SK-N-SH (cell line): ENCODE measurements around the gene ATP6V0A1. TPM values are rescaled to one million over a fixed set of nuclear protein-coding genes. Genes with fewer than 3 reads are reported as not detected.

Experiments used
- CTCF ChIA-PET: fragments of 300-600, 350-600 bp; formaldehyde crosslinking; extraction: SDS; loops from one replicate; lab custom pipeline; 2021; lab: Yijun Ruan, JAX
- POLR2A ChIA-PET: fragments of 350-600 bp; sonication (Branson Sonifier 250); formaldehyde crosslinking; extraction: SDS; loops from one replicate; lab custom pipeline; 2020; ENCODE audit warnings: antibody characterized with exemption, inconsistent platforms; lab: Yijun Ruan, JAX
- DNase-seq: peaks from one replicate; pipeline ENCODE4 v3.0.0; 2012
- H2AFZ ChIP-seq: fragments of 200-600 bp; sonication (generic); 2 replicates; pipeline ENCODE4 v1.8.1; 2016; ENCODE audit warnings: antibody characterized with exemption, mild to moderate bottlenecking, low read depth
- H3F3A ChIP-seq: fragments of 200-600 bp; sonication (generic); replicated peaks from 2 replicates; pipeline ENCODE3; 2016; ENCODE audit warnings: antibody characterized with exemption, mild to moderate bottlenecking; ENCODE audit not compliant: insufficient read depth
- H3K27ac ChIP-seq, 2 experiments: fragments of 200-500 bp in 1 of 2; fragments of 200-600 bp in 1 of 2; sonication (Bioruptor generic) in 1 of 2; sonication (generic), shearing (Covaris generic) in 1 of 2; 2 replicates each; pipeline versions ENCODE4 v1.5.1 to v1.6.1; 2014 to 2016; ENCODE audit warnings: low read depth in 2 of 2, inconsistent platforms in 1 of 2, low read length in 1 of 2, mild to moderate bottlenecking in 1 of 2, mixed read lengths in 1 of 2
- H3K27me3 ChIP-seq: fragments of 200-600 bp; sonication (generic), shearing (Covaris generic); 2 replicates; pipeline ENCODE4 v1.6.1; 2016; ENCODE audit warnings: mixed run types; ENCODE audit not compliant: insufficient read depth
- H3K36me3 ChIP-seq, 2 experiments: fragments of 200-500 bp in 1 of 2; fragments of 200-600 bp in 1 of 2; sonication (Bioruptor generic) in 1 of 2; sonication (generic) in 1 of 2; replicated peaks in 1 of 2; 2 replicates each; pipeline versions ENCODE3 to v1.5.1; 2014 to 2016; ENCODE audit warnings: low read length in 1 of 2, mild to moderate bottlenecking in 1 of 2; ENCODE audit not compliant: insufficient read depth in 2 of 2, control insufficient read depth in 1 of 2
- H3K4me1 ChIP-seq, 2 experiments: fragments of 200-500 bp in 1 of 2; fragments of 200-600 bp in 1 of 2; sonication (Bioruptor generic) in 1 of 2; sonication (generic), shearing (Covaris generic) in 1 of 2; 2 replicates each; pipeline versions ENCODE4 v1.5.1 to v1.6.1; 2014 to 2016; ENCODE audit warnings: low read depth in 1 of 2, low read length in 1 of 2, mixed run types in 1 of 2; ENCODE audit not compliant: insufficient read depth in 2 of 2, control insufficient read depth in 1 of 2
- H3K4me2 ChIP-seq: fragments of 200-600 bp; sonication (generic), shearing (Covaris generic); 2 replicates; pipeline ENCODE4 v1.6.1; 2017; ENCODE audit warnings: mixed run types
- H3K4me3 ChIP-seq, 2 experiments: fragments of 200-500 bp in 1 of 2; fragments of 200-600 bp in 1 of 2; sonication (Bioruptor generic) in 1 of 2; sonication (generic), shearing (Covaris generic) in 1 of 2; 2 replicates each; pipeline versions ENCODE4 v1.5.1 to v1.8.1; 2014 to 2016; ENCODE audit warnings: low read depth in 2 of 2, inconsistent platforms in 1 of 2, low read length in 1 of 2, mild to moderate bottlenecking in 1 of 2, mixed read lengths in 1 of 2, moderate library complexity in 1 of 2
- H3K79me2 ChIP-seq: fragments of 200-600 bp; sonication (generic); 2 replicates; pipeline ENCODE4 v1.8.1; 2017; ENCODE audit warnings: mild to moderate bottlenecking; ENCODE audit not compliant: insufficient read depth
- H3K9ac ChIP-seq: fragments of 200-600 bp; sonication (generic); 2 replicates; pipeline ENCODE4 v1.6.1; 2017; ENCODE audit warnings: mixed run types
- H3K9me2 ChIP-seq: fragments of 200-600 bp; sonication (generic); 2 replicates; pipeline ENCODE4 v1.6.1; 2017; ENCODE audit warnings: mixed run types
- H3K9me3 ChIP-seq: fragments of 200-600 bp; sonication (generic); 2 replicates; pipeline ENCODE4 v1.6.1; 2017; ENCODE audit warnings: mixed run types, mild to moderate bottlenecking, moderate library complexity
- H4K20me1 ChIP-seq: fragments of 200-600 bp; sonication (generic); 2 replicates; pipeline ENCODE4 v1.6.1; 2017; ENCODE audit warnings: mild to moderate bottlenecking, mixed run types; ENCODE audit not compliant: insufficient read depth
- EP300 ChIP-seq, 2 experiments: IDR thresholded peaks; 2 replicates each; pipeline versions ENCODE4 v1.4.0 to v1.6.1; 2012; ENCODE audit warnings: borderline replicate concordance in 1 of 2, low read depth in 1 of 2, low read length in 1 of 2
- FOSL2 ChIP-seq: IDR thresholded peaks from 2 replicates; pipeline ENCODE4 v1.4.0; 2012; ENCODE audit warnings: low read depth, mild to moderate bottlenecking, moderate library complexity, borderline replicate concordance
- FOXJ3 ChIP-seq: sonication (generic); formaldehyde crosslinking; IDR thresholded peaks from 2 replicates; pipeline ENCODE4 v1.5.1; 2020; ENCODE audit warnings: mild to moderate bottlenecking, missing genetic modification reagents
- FOXM1 ChIP-seq: IDR thresholded peaks from 2 replicates; pipeline ENCODE4 v1.4.0; 2012; ENCODE audit warnings: low read depth, mild to moderate bottlenecking
- GABPA ChIP-seq: IDR thresholded peaks from 2 replicates; pipeline ENCODE4 v1.4.0; 2012; ENCODE audit warnings: low read depth, mild to moderate bottlenecking
- GATA2 ChIP-seq: sonication (generic); formaldehyde crosslinking; IDR thresholded peaks from 2 replicates; pipeline ENCODE4 v1.5.0; 2020; ENCODE audit warnings: mild to moderate bottlenecking, missing genetic modification reagents
- JUND ChIP-seq: IDR thresholded peaks from 2 replicates; pipeline ENCODE4 v1.4.0; 2012
- MXI1 ChIP-seq: IDR thresholded peaks from 2 replicates; pipeline ENCODE4 v1.6.1; 2012; ENCODE audit warnings: mild to moderate bottlenecking, low read depth, low read length, improper control_type of control experiment
- RCOR1 ChIP-seq: fragments of 150-350 bp; IDR thresholded peaks from 2 replicates; pipeline ENCODE4 v1.6.1; 2017; ENCODE audit warnings: antibody characterized with exemption, low read length
- RFX5 ChIP-seq: IDR thresholded peaks from 2 replicates; pipeline ENCODE4 v1.6.1; 2012; ENCODE audit warnings: mild to moderate bottlenecking, improper control_type of control experiment, low read length
- SMC3 ChIP-seq: IDR thresholded peaks from 2 replicates; pipeline ENCODE4 v1.6.1; 2012; ENCODE audit warnings: low read depth, low read length, improper control_type of control experiment
- TAF1 ChIP-seq: IDR thresholded peaks from 2 replicates; pipeline ENCODE4 v1.6.1; 2012; ENCODE audit warnings: low read depth, mild to moderate bottlenecking, low read length, moderate library complexity, borderline replicate concordance
- TCF12 ChIP-seq: IDR thresholded peaks from 2 replicates; pipeline ENCODE4 v1.4.0; 2012
- TEAD4 ChIP-seq: IDR thresholded peaks from 2 replicates; pipeline ENCODE4 v1.4.0; 2012; ENCODE audit warnings: mild to moderate bottlenecking, borderline replicate concordance; ENCODE audit not compliant: insufficient read depth
- YY1 ChIP-seq: IDR thresholded peaks from 2 replicates; pipeline ENCODE4 v1.4.0; 2012; ENCODE audit warnings: low read depth, mild to moderate bottlenecking
- WGBS: methylation state at CpG from one replicate; pipeline ENCODE4 v1.1.6; 2017; ENCODE audit warnings: low lambda C conversion rate; 5-methylcytosine and 5-hydroxymethylcytosine counted together
- polyA plus RNA-seq, 3 experiments: library from polyadenylated mRNA; depleted of rRNA; stranded (reverse); fragments of >200 nt; gene quantifications; 2 replicates each; pipeline ENCODE4 v1.2.3, GENCODE V29; 2012
- TF ChIP-seq, protein P1 (sequence below): IDR thresholded peaks from 2 replicates; pipeline ENCODE4 v1.6.1; 2012; ENCODE audit warnings: mild to moderate bottlenecking, low read depth, low read length, moderate library complexity
- TF ChIP-seq, protein P2 (sequence below): IDR thresholded peaks from 2 replicates; pipeline ENCODE4 v1.4.0; 2012; ENCODE audit warnings: low read depth, borderline replicate concordance

The ATP6V0A1 gene
- polyA plus RNA-seq, 1 of the 3 experiments (the other 2 are of a cell fraction): 31.7 TPM

DNA sequence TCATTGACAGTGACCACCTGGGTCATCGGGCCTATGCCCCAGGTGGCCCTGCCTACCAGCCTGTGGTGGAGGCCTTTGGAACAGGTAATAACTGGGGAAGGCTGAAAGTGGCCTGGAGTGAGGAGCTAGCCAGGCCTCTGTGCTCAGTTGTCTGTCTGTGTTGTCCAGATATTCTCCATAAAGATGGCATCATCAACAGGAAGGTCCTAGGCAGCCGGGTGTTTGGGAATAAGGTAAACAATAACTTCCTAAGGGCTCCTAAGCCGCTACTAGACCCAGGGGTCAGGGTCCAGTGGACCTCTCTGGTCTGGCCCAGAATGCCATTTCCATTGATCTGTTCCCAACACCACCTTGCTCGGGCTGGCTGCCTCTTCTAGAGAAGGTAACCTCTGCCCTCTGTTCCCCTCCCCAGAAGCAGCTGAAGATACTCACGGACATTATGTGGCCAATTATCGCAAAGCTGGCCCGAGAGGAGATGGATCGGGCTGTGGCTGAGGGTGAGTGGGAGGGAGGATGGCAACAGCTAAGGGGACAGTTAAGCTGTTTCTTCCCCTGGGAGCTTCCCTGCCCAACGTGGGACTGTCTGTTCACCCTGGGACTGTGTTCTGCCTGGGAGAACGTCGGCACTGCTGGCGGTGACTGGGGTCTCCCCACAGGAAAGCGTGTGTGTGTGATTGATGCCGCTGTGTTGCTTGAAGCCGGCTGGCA, 106.3 kb downstream of the ATP6V0A1 start:
- H3K9me3 ChIP-seq: no peaks in the 10 kb centered on the region
- H4K20me1 ChIP-seq: no peaks in the 10 kb centered on the region
- POLR2A ChIA-PET: interaction anchor here (1.1 kb wide), 1 partner anchor 11 kb away, joined by 3 read pairs; no protein-coding TSS in a partner anchor
- H3K27ac ChIP-seq: no peak overlapping the region
- peaks cover 4 to 33% of the 10 kb centered on the region in 2 experiments; a peak in 3 of 4 replicates for H3K4me1 ChIP-seq
- CTCF ChIA-PET: interaction anchor here (0.8 to 8.3 kb wide), 3 partner anchors 11 to 114 kb away, joined by 3 to 51 read pairs (median 47); partner anchors contain the start of gene PSMC3IP
- peaks cover 79% of the 10 kb centered on the region for H3K79me2 ChIP-seq
- H3K9me2 ChIP-seq: no peaks in the 10 kb centered on the region
- TF ChIP-seq FOSL2 (no peak), GATA2 (CRISPR knock-in tag) (no peak), GABPA (no peak), TCF12 (no peak), TEAD4 (no peak), FOXM1 (no peak), YY1 (no peak), TAF1 (no peak), JUND (no peak), FOXJ3 (no peak), SMC3 (no peak), EP300 (IDR thresholded peaks at IDR 0.05; ENCODE audit: borderline replicate concordance in 1 of 2, low read depth in 1 of 2, low read length in 1 of 2) (no peak), RCOR1 (no peak), MXI1 (no peak), RFX5 (no peak)
- TF ChIP-seq, protein P1, sequence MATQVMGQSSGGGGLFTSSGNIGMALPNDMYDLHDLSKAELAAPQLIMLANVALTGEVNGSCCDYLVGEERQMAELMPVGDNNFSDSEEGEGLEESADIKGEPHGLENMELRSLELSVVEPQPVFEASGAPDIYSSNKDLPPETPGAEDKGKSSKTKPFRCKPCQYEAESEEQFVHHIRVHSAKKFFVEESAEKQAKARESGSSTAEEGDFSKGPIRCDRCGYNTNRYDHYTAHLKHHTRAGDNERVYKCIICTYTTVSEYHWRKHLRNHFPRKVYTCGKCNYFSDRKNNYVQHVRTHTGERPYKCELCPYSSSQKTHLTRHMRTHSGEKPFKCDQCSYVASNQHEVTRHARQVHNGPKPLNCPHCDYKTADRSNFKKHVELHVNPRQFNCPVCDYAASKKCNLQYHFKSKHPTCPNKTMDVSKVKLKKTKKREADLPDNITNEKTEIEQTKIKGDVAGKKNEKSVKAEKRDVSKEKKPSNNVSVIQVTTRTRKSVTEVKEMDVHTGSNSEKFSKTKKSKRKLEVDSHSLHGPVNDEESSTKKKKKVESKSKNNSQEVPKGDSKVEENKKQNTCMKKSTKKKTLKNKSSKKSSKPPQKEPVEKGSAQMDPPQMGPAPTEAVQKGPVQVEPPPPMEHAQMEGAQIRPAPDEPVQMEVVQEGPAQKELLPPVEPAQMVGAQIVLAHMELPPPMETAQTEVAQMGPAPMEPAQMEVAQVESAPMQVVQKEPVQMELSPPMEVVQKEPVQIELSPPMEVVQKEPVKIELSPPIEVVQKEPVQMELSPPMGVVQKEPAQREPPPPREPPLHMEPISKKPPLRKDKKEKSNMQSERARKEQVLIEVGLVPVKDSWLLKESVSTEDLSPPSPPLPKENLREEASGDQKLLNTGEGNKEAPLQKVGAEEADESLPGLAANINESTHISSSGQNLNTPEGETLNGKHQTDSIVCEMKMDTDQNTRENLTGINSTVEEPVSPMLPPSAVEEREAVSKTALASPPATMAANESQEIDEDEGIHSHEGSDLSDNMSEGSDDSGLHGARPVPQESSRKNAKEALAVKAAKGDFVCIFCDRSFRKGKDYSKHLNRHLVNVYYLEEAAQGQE: no peak
- TF ChIP-seq, protein P2, sequence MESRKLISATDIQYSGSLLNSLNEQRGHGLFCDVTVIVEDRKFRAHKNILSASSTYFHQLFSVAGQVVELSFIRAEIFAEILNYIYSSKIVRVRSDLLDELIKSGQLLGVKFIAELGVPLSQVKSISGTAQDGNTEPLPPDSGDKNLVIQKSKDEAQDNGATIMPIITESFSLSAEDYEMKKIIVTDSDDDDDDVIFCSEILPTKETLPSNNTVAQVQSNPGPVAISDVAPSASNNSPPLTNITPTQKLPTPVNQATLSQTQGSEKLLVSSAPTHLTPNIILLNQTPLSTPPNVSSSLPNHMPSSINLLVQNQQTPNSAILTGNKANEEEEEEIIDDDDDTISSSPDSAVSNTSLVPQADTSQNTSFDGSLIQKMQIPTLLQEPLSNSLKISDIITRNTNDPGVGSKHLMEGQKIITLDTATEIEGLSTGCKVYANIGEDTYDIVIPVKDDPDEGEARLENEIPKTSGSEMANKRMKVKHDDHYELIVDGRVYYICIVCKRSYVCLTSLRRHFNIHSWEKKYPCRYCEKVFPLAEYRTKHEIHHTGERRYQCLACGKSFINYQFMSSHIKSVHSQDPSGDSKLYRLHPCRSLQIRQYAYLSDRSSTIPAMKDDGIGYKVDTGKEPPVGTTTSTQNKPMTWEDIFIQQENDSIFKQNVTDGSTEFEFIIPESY: no peak
- TF ChIP-seq, all 33 proteins: peak for 0
- Histone ChIP-seq H3K4me3 (no peak overlapping the region), H3K4me2 (no peak overlapping the region), H3K9ac (no peak overlapping the region), H3K36me3 (peaks cover 29 to 47% of the 10 kb centered on the region in 2 experiments), H2AFZ (no peak overlapping the region), H3K27me3 (no peaks in the 10 kb centered on the region), H3F3A (peaks cover 34% of the 10 kb centered on the region)
- 90% methylated on average over 7 of the region's 15 CpGs for WGBS
- no peak for DNase-seq
